Gastroesophageal sphincter (tissue), 3 donors: ENCODE measurements around the gene KCNJ10.

Experiments
- POLR2A ChIP-seq, 2 donors: fragments of 450-650 bp; IDR thresholded peaks; one replicate each; pipeline ENCODE4 v1.6.1; 2017; ENCODE audit warnings: antibody characterized with exemption in 2 of 2, mild to moderate bottlenecking in 2 of 2, moderate library complexity in 1 of 2
- POLR2AphosphoS5 ChIP-seq: sonication (generic); formaldehyde crosslinking; IDR thresholded peaks from one replicate; pipeline ENCODE4 v1.6.1; 2017; ENCODE audit warnings: antibody characterized with exemption
- TF ChIP-seq, protein P1 (sequence below), 4 experiments: fragments of 200-600 bp in 2 of 4; fragments of 450-650 bp in 2 of 4; sonication (generic) in 1 of 4; IDR thresholded peaks; one replicate each; pipeline ENCODE4 v1.5.1; 2017 to 2019; ENCODE audit warnings: antibody characterized with exemption in 4 of 4, mild to moderate bottlenecking in 2 of 4, moderate library complexity in 2 of 4

- TF ChIP-seq, protein P1, sequence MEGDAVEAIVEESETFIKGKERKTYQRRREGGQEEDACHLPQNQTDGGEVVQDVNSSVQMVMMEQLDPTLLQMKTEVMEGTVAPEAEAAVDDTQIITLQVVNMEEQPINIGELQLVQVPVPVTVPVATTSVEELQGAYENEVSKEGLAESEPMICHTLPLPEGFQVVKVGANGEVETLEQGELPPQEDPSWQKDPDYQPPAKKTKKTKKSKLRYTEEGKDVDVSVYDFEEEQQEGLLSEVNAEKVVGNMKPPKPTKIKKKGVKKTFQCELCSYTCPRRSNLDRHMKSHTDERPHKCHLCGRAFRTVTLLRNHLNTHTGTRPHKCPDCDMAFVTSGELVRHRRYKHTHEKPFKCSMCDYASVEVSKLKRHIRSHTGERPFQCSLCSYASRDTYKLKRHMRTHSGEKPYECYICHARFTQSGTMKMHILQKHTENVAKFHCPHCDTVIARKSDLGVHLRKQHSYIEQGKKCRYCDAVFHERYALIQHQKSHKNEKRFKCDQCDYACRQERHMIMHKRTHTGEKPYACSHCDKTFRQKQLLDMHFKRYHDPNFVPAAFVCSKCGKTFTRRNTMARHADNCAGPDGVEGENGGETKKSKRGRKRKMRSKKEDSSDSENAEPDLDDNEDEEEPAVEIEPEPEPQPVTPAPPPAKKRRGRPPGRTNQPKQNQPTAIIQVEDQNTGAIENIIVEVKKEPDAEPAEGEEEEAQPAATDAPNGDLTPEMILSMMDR (IDR thresholded peaks at IDR 0.05): no peak
- TF ChIP-seq POLR2AphosphoS5 (no peak), POLR2A (IDR thresholded peaks at IDR 0.05) (no peak)
Measured at GRCh38 chr1:159973350-159973940, 96.5 kb downstream of the KCNJ10 start.
